ENCODE data around the gene USP35. TPM values are rescaled to one million over a fixed set of nuclear protein-coding genes. Genes with fewer than 3 reads are reported as not detected.

The USP35 gene
- total RNA-seq, 2 donors from 2014 or later, result 38.8 to 44.1 TPM

- ATAC-seq (ENCODE audit: insufficient number of reproducible peaks, low FRiP score, low read depth), result no peak
- no peaks in the 10 kb centered on the region for H3K9me3 ChIP-seq
- peaks cover 8% of the 10 kb centered on the region for H3K36me3 ChIP-seq
- no peaks in the 10 kb centered on the region for H3K27me3 ChIP-seq (replicated peaks; ENCODE audit: insufficient read depth)
- H3K4me1 ChIP-seq (ENCODE audit: control insufficient read depth in 1 of 2, low read depth in 2 of 2), result peaks cover 31 to 60% of the 10 kb centered on the region in 2 donors
- TF ChIP-seq CTCF (IDR thresholded peaks at IDR 0.05), result no peak
- no peak for DNase-seq (ENCODE audit: low spot score)
- H3K27ac ChIP-seq, result peak overlapping the region in 1 of 2 donors; percentile 82
- H3K4me3 ChIP-seq, result no peak overlapping the region
Observed at GRCh38 chr11:78193806-78194205, 5.1 kb downstream of the USP35 start.

- no peak overlapping the region for H3K4me3 ChIP-seq
- H3K27ac ChIP-seq, result no peak overlapping the region
- H3K9me3 ChIP-seq, result no peaks in the 10 kb centered on the region
- H3K4me1 ChIP-seq (ENCODE audit: control insufficient read depth in 1 of 2, low read depth in 2 of 2), result peaks cover 31 to 55% of the 10 kb centered on the region in 2 donors
- no peak for TF ChIP-seq CTCF (IDR thresholded peaks at IDR 0.05)
- H3K36me3 ChIP-seq, result peaks cover 12% of the 10 kb centered on the region
- ATAC-seq (ENCODE audit: insufficient number of reproducible peaks, low FRiP score, low read depth) (no peak), DNase-seq (ENCODE audit: low spot score) (no peak)
- no peaks in the 10 kb centered on the region for H3K27me3 ChIP-seq (replicated peaks; ENCODE audit: insufficient read depth)
Observed at GRCh38 chr11:78194490-78194889, 5.8 kb downstream of the USP35 start.

GRCh38 chr11:78195917-78196560 lies 7.3 kb downstream of the USP35 start:
- Histone ChIP-seq H3K4me1 (ENCODE audit: control insufficient read depth in 1 of 2, low read depth in 2 of 2) (peaks cover 15 to 40% of the 10 kb centered on the region in 2 donors), H3K27me3 (replicated peaks; ENCODE audit: insufficient read depth) (no peaks in the 10 kb centered on the region), H3K4me3 (no peak overlapping the region), H3K36me3 (peaks cover 27% of the 10 kb centered on the region), H3K9me3 (no peaks in the 10 kb centered on the region), H3K27ac (no peak overlapping the region)
- no peak for ATAC-seq (ENCODE audit: insufficient number of reproducible peaks, low FRiP score, low read depth)
- DNase-seq (ENCODE audit: low spot score), result no peak
- TF ChIP-seq CTCF (IDR thresholded peaks at IDR 0.05), result no peak

GRCh38 chr11:78196661-78197091 lies 8.0 kb downstream of the USP35 start:
- Histone ChIP-seq H3K4me3 (no peak overlapping the region), H3K27ac (no peak overlapping the region), H3K36me3 (peaks cover 27% of the 10 kb centered on the region), H3K27me3 (replicated peaks; ENCODE audit: insufficient read depth) (no peaks in the 10 kb centered on the region), H3K9me3 (no peaks in the 10 kb centered on the region), H3K4me1 (ENCODE audit: control insufficient read depth in 1 of 2, low read depth in 2 of 2) (peaks cover 14 to 35% of the 10 kb centered on the region in 2 donors)
- ATAC-seq (ENCODE audit: insufficient number of reproducible peaks, low FRiP score, low read depth), result no peak
- no peak for TF ChIP-seq CTCF (IDR thresholded peaks at IDR 0.05)
- DNase-seq (ENCODE audit: low spot score), result no peak

DNA sequence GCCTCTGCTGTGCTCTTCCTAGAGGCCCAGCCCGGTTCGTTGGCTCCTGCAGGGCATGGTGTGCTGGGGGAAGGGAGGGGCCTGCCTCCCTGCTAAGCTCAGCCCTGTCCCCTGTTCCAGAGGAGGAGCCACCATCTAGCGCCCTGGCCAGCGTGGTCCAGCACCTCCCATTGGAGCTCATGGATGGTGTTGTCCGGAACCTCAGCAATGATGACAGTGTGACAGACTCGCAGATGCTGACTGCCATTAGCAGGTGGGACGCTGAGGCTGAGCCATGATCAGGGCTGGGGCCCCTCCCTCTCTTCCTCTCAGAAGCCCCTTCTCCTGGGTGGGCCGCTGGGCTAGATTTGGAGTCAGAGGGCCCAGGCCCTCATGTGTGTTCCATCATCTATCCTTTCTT lies 9.1 kb downstream of the USP35 start:
- Histone ChIP-seq H3K27ac (no peak overlapping the region), H3K4me1 (ENCODE audit: control insufficient read depth in 1 of 2, low read depth in 2 of 2) (peaks cover 4 to 29% of the 10 kb centered on the region in 2 donors), H3K9me3 (no peaks in the 10 kb centered on the region), H3K4me3 (no peak overlapping the region), H3K36me3 (peaks cover 27% of the 10 kb centered on the region), H3K27me3 (replicated peaks; ENCODE audit: insufficient read depth) (no peaks in the 10 kb centered on the region)
- DNase-seq (ENCODE audit: low spot score) (no peak), ATAC-seq (ENCODE audit: insufficient number of reproducible peaks, low FRiP score, low read depth) (no peak)
- no peak for TF ChIP-seq CTCF (IDR thresholded peaks at IDR 0.05)

Data from thoracic aorta (tissue), 2 donors.